HCT116 (cell line): ENCODE results near the gene SLC2A13. TPM values are rescaled to one million over a fixed set of nuclear protein-coding genes. Genes with fewer than 3 reads are reported as not detected.

Experiments
- ATAC-seq: fragments of 200-7000 bp; cut with Tn5 transposase; 2 replicates; pipeline ENCODE4 v1.9.1; 2020; ENCODE audit warnings: mild to moderate bottlenecking, moderate library complexity
- BruUV-seq: library from RNA; stranded (reverse); fragments of 400-500 nt; replicated peaks from 2 replicates; lab custom pipeline; 2021; lab: Mats Ljungman, UMichigan
- CTCF ChIA-PET: fragments of 300-600 bp; sonication (Branson Sonifier 250); formaldehyde crosslinking; loops from one replicate; lab custom pipeline; 2021; ENCODE audit warnings: antibody characterized with exemption; lab: Charles Lee
- POLR2A ChIA-PET: fragments of 300-600, 350-600 bp; sonication (Branson Sonifier 250); formaldehyde crosslinking; loops from one replicate; lab custom pipeline; 2021; ENCODE audit warnings: antibody characterized with exemption; lab: Charles Lee
- RAD21 ChIA-PET, 2 experiments: fragments of 300-600 bp; sonication (Branson Sonifier 250); formaldehyde crosslinking; loops; one replicate each; lab custom pipeline; 2023; ENCODE audit warnings: low total read pairs in 2 of 2; ENCODE audit not compliant: uncharacterized antibody in 2 of 2, unreplicated experiment in 2 of 2, low non-redundant PET in 1 of 2; lab: Charles Lee
- DNase-seq: peaks from one replicate; pipeline ENCODE4 v3.0.0-alpha.2; 2010; ENCODE audit warnings: low read depth, low spot score
- H2AFZ ChIP-seq: fragments of 200-600 bp; shearing (Covaris generic), sonication (generic); 2 replicates; pipeline ENCODE4 v1.6.1; 2017; ENCODE audit warnings: low read depth, mixed run types, mixed read lengths, antibody characterized with exemption, low read length; ENCODE audit not compliant: poor library complexity, severe bottlenecking
- H3K27ac ChIP-seq: 2 replicates; pipeline ENCODE4 v1.5.1; 2012; ENCODE audit warnings: low read depth, low read length
- H3K27me3 ChIP-seq: fragments of 200-600 bp; sonication (generic); 2 replicates; pipeline ENCODE4 v1.6.1; 2016; ENCODE audit warnings: mixed run types, low read length, mixed read lengths; ENCODE audit not compliant: insufficient read depth
- H3K36me3 ChIP-seq, 2 experiments: fragments of 200-500 bp in 1 of 2; fragments of 200-600 bp in 1 of 2; sonication (Bioruptor generic) in 1 of 2; sonication (generic) in 1 of 2; 2 replicates each; pipeline versions ENCODE4 v1.5.1 to v1.6.1; 2014 to 2016; ENCODE audit warnings: low read length in 2 of 2, inconsistent platforms in 1 of 2, mixed read lengths in 1 of 2, mixed run types in 1 of 2; ENCODE audit not compliant: insufficient read depth in 2 of 2, control insufficient read depth in 1 of 2
- H3K4me1 ChIP-seq, 2 experiments: fragments of 200-600 bp in 1 of 2; sonication (generic) in 1 of 2; 2 replicates each; pipeline versions ENCODE4 v1.5.1 to v1.6.1; 2012 to 2017; ENCODE audit warnings: low read length in 2 of 2, inconsistent platforms in 1 of 2, mild to moderate bottlenecking in 1 of 2, mixed read lengths in 1 of 2, mixed run types in 1 of 2, moderate library complexity in 1 of 2; ENCODE audit not compliant: insufficient read depth in 2 of 2, control insufficient read depth in 1 of 2
- H3K4me2 ChIP-seq: fragments of 200-600 bp; sonication (generic); 2 replicates; pipeline ENCODE4 v1.6.1; 2017; ENCODE audit warnings: mixed run types, low read length, mixed read lengths
- H3K4me3 ChIP-seq, 2 experiments: fragments of 200-600 bp in 1 of 2; sonication (generic) in 1 of 2; replicated peaks in 1 of 2; 2 replicates each; pipeline ENCODE4 v1.5.1; 2011 to 2016; ENCODE audit warnings: low read length in 2 of 2, control low read depth in 1 of 2, low read depth in 1 of 2, mild to moderate bottlenecking in 1 of 2, mixed read lengths in 1 of 2, mixed run types in 1 of 2
- H3K79me2 ChIP-seq: fragments of 200-600 bp; sonication (generic); 2 replicates; pipeline ENCODE4 v1.6.1; 2017; ENCODE audit warnings: mild to moderate bottlenecking, mixed run types, low read length, moderate library complexity, mixed read lengths; ENCODE audit not compliant: insufficient read depth
- H3K9ac ChIP-seq: fragments of 200-600 bp; sonication (generic); 2 replicates; pipeline ENCODE4 v1.6.1; 2016; ENCODE audit warnings: low read length, mixed read lengths
- H3K9me2 ChIP-seq: fragments of 200-600 bp; sonication (generic), shearing (Covaris generic); 2 replicates; pipeline ENCODE4 v1.6.1; 2017; ENCODE audit warnings: mixed run types, mild to moderate bottlenecking, moderate library complexity; ENCODE audit not compliant: insufficient read depth
- H3K9me3 ChIP-seq, 2 experiments: fragments of 200-500 bp in 1 of 2; fragments of 200-600 bp in 1 of 2; sonication (Bioruptor generic) in 1 of 2; sonication (generic) in 1 of 2; 2 replicates each; pipeline ENCODE4 v1.6.1; 2014 to 2017; ENCODE audit warnings: low read length in 2 of 2, mixed read lengths in 2 of 2, inconsistent platforms in 1 of 2, low read depth in 1 of 2, mild to moderate bottlenecking in 1 of 2, mixed run types in 1 of 2, moderate library complexity in 1 of 2; ENCODE audit not compliant: control insufficient read depth in 1 of 2, insufficient read depth in 1 of 2
- H4K20me1 ChIP-seq: fragments of 200-600 bp; sonication (generic), shearing (Covaris generic); 2 replicates; pipeline ENCODE4 v1.6.1; 2017; ENCODE audit warnings: mixed run types, mild to moderate bottlenecking, moderate library complexity; ENCODE audit not compliant: insufficient read depth
- CBX3 ChIP-seq: IDR thresholded peaks from 2 replicates; pipeline ENCODE4 v1.6.1; 2012; ENCODE audit warnings: low read depth
- CTCF ChIP-seq, 3 experiments: fragments of 200-600 bp in 1 of 3; sonication (generic) in 1 of 3; IDR thresholded peaks in 2 of 3; conservative IDR thresholded peaks in 1 of 3; 2 replicates each; pipeline ENCODE4 v1.5.1; 2012 to 2017; ENCODE audit warnings: low read depth in 2 of 3, low read length in 2 of 3, antibody characterized with exemption in 1 of 3, borderline replicate concordance in 1 of 3, control low read depth in 1 of 3, mild to moderate bottlenecking in 1 of 3, mixed read lengths in 1 of 3, mixed run types in 1 of 3, moderate library complexity in 1 of 3; ENCODE audit not compliant: insufficient read depth in 1 of 3
- EGR1 ChIP-seq: IDR thresholded peaks from 2 replicates; pipeline ENCODE4 v1.6.1; 2012; ENCODE audit warnings: low read depth
- EZH2 ChIP-seq: fragments of 200-600 bp; sonication (generic); IDR thresholded peaks from 2 replicates; pipeline ENCODE4 v1.6.1; 2017; ENCODE audit warnings: antibody characterized with exemption, mixed run types
- MAX ChIP-seq: IDR thresholded peaks from 2 replicates; pipeline ENCODE4 v1.6.1; 2012
- POLR2A ChIP-seq: IDR thresholded peaks from 2 replicates; pipeline ENCODE4 v1.7.0; 2011; ENCODE audit warnings: borderline replicate concordance; ENCODE audit not compliant: insufficient read depth, insufficient read length; ENCODE audit errors: extremely low read depth
- POLR2AphosphoS5 ChIP-seq: IDR thresholded peaks from 2 replicates; pipeline ENCODE4 v1.6.1; 2011; ENCODE audit warnings: mild to moderate bottlenecking, low read depth, low read length, moderate library complexity
- SIN3A ChIP-seq: IDR thresholded peaks from 2 replicates; pipeline ENCODE4 v1.6.1; 2012; ENCODE audit warnings: low read depth
- SRF ChIP-seq: IDR thresholded peaks from 2 replicates; pipeline ENCODE4 v1.6.1; 2012; ENCODE audit warnings: low read depth
- YY1 ChIP-seq: IDR thresholded peaks from 2 replicates; pipeline ENCODE4 v1.6.1; 2011; ENCODE audit warnings: low read length, low read depth, moderate library complexity, mild to moderate bottlenecking; ENCODE audit not compliant: insufficient replicate concordance; ENCODE audit errors: extremely low read depth
- ZNF274 ChIP-seq: fragments of 200-500 bp; sonication (Bioruptor generic); IDR thresholded peaks from 2 replicates; pipeline ENCODE4 v1.6.1; 2014; ENCODE audit warnings: mild to moderate bottlenecking, low read depth, low read length, inconsistent platforms
- intact Hi-C: fragments of 100-400 bp; cut with micrococcal nuclease; formaldehyde crosslinking; loops from 2 replicates; pipeline ENCODE4 v1.10.0; 2022
- total RNA-seq: library from RNA; stranded (reverse); gene quantifications from one replicate; pipeline ENCODE4 v1.2.1, GENCODE V29; 2021; ENCODE audit not compliant: unreplicated experiment

Gene SLC2A13
- total RNA-seq, 1 experiment from 2014 or later, result 6.8 TPM

- CTCF ChIA-PET, result interaction anchor here (0.7 to 0.8 kb wide), 6 partner anchors 20 to 732 kb away, joined by 3 to 6 read pairs (median 5); no protein-coding TSS in a partner anchor
- BruUV-seq, result no TSS peak
- no peak overlapping the region for H3K9ac ChIP-seq
Observed at GRCh38 chr12:40145896-40146295, 40.0 kb upstream of the SLC2A13 start.

More at GRCh38 chr12:40145896-40146295, 40.0 kb upstream of the SLC2A13 start:
- Histone ChIP-seq H3K4me1 (no peaks in the 10 kb centered on the region), H3K27me3 (no peaks in the 10 kb centered on the region), H4K20me1 (no peaks in the 10 kb centered on the region), H3K79me2 (no peaks in the 10 kb centered on the region), H3K4me3 (no peak overlapping the region), H3K9me3 (no peaks in the 10 kb centered on the region), H3K9me2 (no peaks in the 10 kb centered on the region; the same call in 1 of the 2 replicates), H2AFZ (no peak overlapping the region), H3K4me2 (no peak overlapping the region), H3K36me3 (no peaks in the 10 kb centered on the region), H3K27ac (no peak overlapping the region)
- ATAC-seq, result no peak
- intact Hi-C loops, result no loop called here
- TF ChIP-seq CTCF (IDR thresholded peaks at IDR 0.05 in 2 of 3, conservative IDR thresholded peaks at IDR 0.05 in 1 of 3; ENCODE audit: borderline replicate concordance in 1 of 3, insufficient read depth in 1 of 3, low read depth in 2 of 3, low read length in 2 of 3) (no peak), SRF (no peak), ZNF274 (no peak), EGR1 (no peak), MAX (no peak), POLR2A (no peak), EZH2 (no peak), YY1 (no peak), CBX3 (no peak), POLR2AphosphoS5 (no peak), SIN3A (no peak)
- DNase-seq, result no peak
- POLR2A ChIA-PET, result interaction anchor here (0.7 kb wide), 1 partner anchor 120 kb away, joined by 3 read pairs; no protein-coding TSS in a partner anchor
- RAD21 ChIA-PET, result interaction anchor here in 1 of 2 experiments (0.7 kb wide), 1 partner anchor 352 kb away, joined by 3 read pairs; no protein-coding TSS in a partner anchor
